AG04449 (cell line): ENCODE data around the gene STARD5.
A peak's percentile ranks its signal among the peaks of the same experiment; 100 is the strongest.

Experiments used
- CTCF ChIA-PET: fragments of 350-600 bp; formaldehyde crosslinking; extraction: SDS; loops from one replicate; lab custom pipeline; 2021; ENCODE audit warnings: antibody characterized with exemption; lab: Yijun Ruan, JAX
- POLR2A ChIA-PET: fragments of 400-600, 350-600 bp; formaldehyde crosslinking; extraction: SDS; loops from one replicate; lab custom pipeline; 2020; ENCODE audit warnings: antibody characterized with exemption, inconsistent platforms; lab: Yijun Ruan, JAX
- DNase-seq: peaks from one replicate; pipeline ENCODE4 v3.0.0-alpha.2; 2010; ENCODE audit warnings: low read depth, low spot score
- H3K4me3 ChIP-seq: 2 replicates; pipeline ENCODE4 v1.5.1; 2011; ENCODE audit warnings: low read depth, mild to moderate bottlenecking, control low read depth, low read length
- CTCF ChIP-seq: IDR thresholded peaks from one replicate; pipeline ENCODE4 v1.5.1; 2011; ENCODE audit warnings: mild to moderate bottlenecking, moderate library complexity, low read length, control low read depth, inconsistent platforms; ENCODE audit not compliant: insufficient read depth; ENCODE audit errors: missing control alignments

Gene STARD5

GRCh38 chr15:81339851-81340250 lies 15.9 kb upstream of the STARD5 start:
- ChIA-PET CTCF (interaction anchor here (2.0 to 6.1 kb wide), 3 partner anchors 11 to 74 kb away, joined by 15 to 51 read pairs (median 29); no protein-coding TSS in a partner anchor), POLR2A (interaction anchor here (3.8 kb wide), 1 partner anchor 12 kb away, joined by 22 read pairs; no protein-coding TSS in a partner anchor)
- H3K4me3 ChIP-seq, result no peak overlapping the region
- DNase-seq, result no peak
- TF ChIP-seq CTCF, result no peak

- CTCF ChIA-PET, result interaction anchor here (2.0 to 6.1 kb wide), 3 partner anchors 11 to 73 kb away, joined by 15 to 51 read pairs (median 29); no protein-coding TSS in a partner anchor
- H3K4me3 ChIP-seq, result no peak overlapping the region
- DNase-seq, result no peak
- POLR2A ChIA-PET, result interaction anchor here (0.6 to 3.8 kb wide), 2 partner anchors 12 to 27 kb away, joined by 3 to 22 read pairs; no protein-coding TSS in a partner anchor
- TF ChIP-seq CTCF, result no peak
These were observed 15.4 kb upstream of the STARD5 start for GRCh38 chr15:81339321-81339720.

GRCh38 chr15:81338170-81339007 lies 14.4 kb upstream of the STARD5 start:
- H3K4me3 ChIP-seq, result no peak overlapping the region
- no peak for TF ChIP-seq CTCF
- CTCF ChIA-PET, result interaction anchor here (0.6 to 6.1 kb wide), 7 partner anchors 10 to 76 kb away, joined by 3 to 51 read pairs (median 15); no protein-coding TSS in a partner anchor
- POLR2A ChIA-PET, result interaction anchor here (0.6 to 3.8 kb wide), 3 partner anchors 11 to 29 kb away, joined by 3 to 22 read pairs (median 3); no protein-coding TSS in a partner anchor
- peak; percentile 77 for DNase-seq

- no peak overlapping the region for H3K4me3 ChIP-seq
- POLR2A ChIA-PET, result interaction anchor here (3.8 kb wide), 1 partner anchor 10 kb away, joined by 22 read pairs; no protein-coding TSS in a partner anchor
- TF ChIP-seq CTCF, result no peak
- no peak for DNase-seq
- CTCF ChIA-PET, result interaction anchor here (0.6 to 6.1 kb wide), 9 partner anchors 9 to 75 kb away, joined by 3 to 51 read pairs (median 3); no protein-coding TSS in a partner anchor
These were observed 13.8 kb upstream of the STARD5 start for GRCh38 chr15:81337713-81338157.

GRCh38 chr15:81337241-81337640 lies 13.3 kb upstream of the STARD5 start:
- DNase-seq, result no peak
- ChIA-PET CTCF (interaction anchor here (0.7 to 6.1 kb wide), 14 partner anchors 9 to 181 kb away, joined by 3 to 51 read pairs (median 4); no protein-coding TSS in a partner anchor), POLR2A (interaction anchor here (3.8 kb wide), 1 partner anchor 10 kb away, joined by 22 read pairs; no protein-coding TSS in a partner anchor)
- no peak overlapping the region for H3K4me3 ChIP-seq
- no peak for TF ChIP-seq CTCF
